Fibroblast of lung (primary cell): Measurements from ENCODE around the gene EML4. TPM values are rescaled to one million over a fixed set of nuclear protein-coding genes. Genes with fewer than 3 reads are reported as not detected.

Source experiments
- DNase-seq, 2 donors: peaks; one replicate each; pipeline versions ENCODE4 v3.0.0 to v3.0.0-alpha.2; 2010; ENCODE audit warnings: low read depth in 2 of 2
- H2AFZ ChIP-seq: 2 replicates; pipeline ENCODE4 v1.5.1; 2012; ENCODE audit warnings: low read length, control low read depth, inconsistent platforms
- H3K27ac ChIP-seq: 2 replicates; pipeline ENCODE4 v1.5.1; 2011; ENCODE audit warnings: low read length, control low read depth; ENCODE audit not compliant: insufficient read depth
- H3K27me3 ChIP-seq: 2 replicates; pipeline ENCODE4 v1.5.1; 2011; ENCODE audit warnings: mild to moderate bottlenecking, low read length; ENCODE audit not compliant: control insufficient read depth, insufficient read depth
- H3K36me3 ChIP-seq: 2 replicates; pipeline ENCODE4 v1.5.1; 2011; ENCODE audit warnings: low read length; ENCODE audit not compliant: control insufficient read depth, insufficient read depth
- H3K4me1 ChIP-seq: 2 replicates; pipeline ENCODE4 v1.5.1; 2011; ENCODE audit warnings: low read length; ENCODE audit not compliant: control insufficient read depth, insufficient read depth; ENCODE audit errors: extremely low read depth
- H3K4me2 ChIP-seq: 2 replicates; pipeline ENCODE4 v1.5.1; 2011; ENCODE audit warnings: low read length, control low read depth; ENCODE audit not compliant: insufficient read depth; ENCODE audit errors: extremely low read depth
- H3K4me3 ChIP-seq, 4 experiments: fragments of 200-600 bp in 1 of 4; sonication (generic) in 1 of 4; replicated peaks in 1 of 4; 2 replicates each; pipeline ENCODE4 v1.5.1; 2011 to 2016; ENCODE audit warnings: low read length in 4 of 4, low read depth in 3 of 4, mild to moderate bottlenecking in 3 of 4, control low read depth in 2 of 4, inconsistent platforms in 1 of 4, mixed read lengths in 1 of 4; ENCODE audit not compliant: insufficient read depth in 1 of 4; ENCODE audit errors: control extremely low read depth in 1 of 4
- H3K79me2 ChIP-seq: 2 replicates; pipeline ENCODE4 v1.5.1; 2012; ENCODE audit warnings: mild to moderate bottlenecking, low read length, inconsistent platforms; ENCODE audit not compliant: control insufficient read depth, insufficient read depth
- H3K9ac ChIP-seq: 2 replicates; pipeline ENCODE4 v1.5.1; 2011; ENCODE audit warnings: mild to moderate bottlenecking, low read length, control low read depth; ENCODE audit not compliant: insufficient read depth
- H3K9me3 ChIP-seq: 2 replicates; pipeline ENCODE4 v1.5.1; 2012; ENCODE audit warnings: low read depth, low read length; ENCODE audit not compliant: control insufficient read depth, insufficient read depth
- H4K20me1 ChIP-seq: 2 replicates; pipeline ENCODE4 v1.5.1; 2011; ENCODE audit warnings: low read length; ENCODE audit not compliant: control insufficient read depth, insufficient read depth; ENCODE audit errors: extremely low read depth
- EZH2 ChIP-seq: IDR thresholded peaks from 2 replicates; pipeline ENCODE4 v1.5.1; 2012; ENCODE audit warnings: low read length, control low read depth, mild to moderate bottlenecking; ENCODE audit errors: missing control alignments
- polyA plus RNA-seq, 2 donors: library from polyadenylated mRNA; depleted of rRNA in 1 of 2; stranded (reverse) in 1 of 2; unstranded in 1 of 2; fragments of >200 nt; gene quantifications; 2 replicates each; pipeline ENCODE4 v1.2.1, GENCODE V29; 2011 to 2012; ENCODE audit warnings: missing spikeins in 1 of 2
- total RNA-seq: library from RNA; depleted of rRNA; stranded (reverse); fragments of >200 nt; gene quantifications from 2 replicates; pipeline ENCODE4 v1.2.1, GENCODE V29; 2014
- TF ChIP-seq, protein P1 (sequence below), 2 donors: IDR thresholded peaks in 1 of 2; conservative IDR thresholded peaks in 1 of 2; 1 replicate in 1 of 2; 2 replicates in 1 of 2; pipeline ENCODE4 v1.5.1; 2011 to 2012; ENCODE audit warnings: low read length in 2 of 2, control low read depth in 1 of 2, inconsistent platforms in 1 of 2, low read depth in 1 of 2, mild to moderate bottlenecking in 1 of 2

EML4 gene
- total and polyA plus RNA-seq, 2 donors (not counting 1 experiment from before 2014, with no cell fraction given) = 49.5 to 62.7 TPM

DNA sequence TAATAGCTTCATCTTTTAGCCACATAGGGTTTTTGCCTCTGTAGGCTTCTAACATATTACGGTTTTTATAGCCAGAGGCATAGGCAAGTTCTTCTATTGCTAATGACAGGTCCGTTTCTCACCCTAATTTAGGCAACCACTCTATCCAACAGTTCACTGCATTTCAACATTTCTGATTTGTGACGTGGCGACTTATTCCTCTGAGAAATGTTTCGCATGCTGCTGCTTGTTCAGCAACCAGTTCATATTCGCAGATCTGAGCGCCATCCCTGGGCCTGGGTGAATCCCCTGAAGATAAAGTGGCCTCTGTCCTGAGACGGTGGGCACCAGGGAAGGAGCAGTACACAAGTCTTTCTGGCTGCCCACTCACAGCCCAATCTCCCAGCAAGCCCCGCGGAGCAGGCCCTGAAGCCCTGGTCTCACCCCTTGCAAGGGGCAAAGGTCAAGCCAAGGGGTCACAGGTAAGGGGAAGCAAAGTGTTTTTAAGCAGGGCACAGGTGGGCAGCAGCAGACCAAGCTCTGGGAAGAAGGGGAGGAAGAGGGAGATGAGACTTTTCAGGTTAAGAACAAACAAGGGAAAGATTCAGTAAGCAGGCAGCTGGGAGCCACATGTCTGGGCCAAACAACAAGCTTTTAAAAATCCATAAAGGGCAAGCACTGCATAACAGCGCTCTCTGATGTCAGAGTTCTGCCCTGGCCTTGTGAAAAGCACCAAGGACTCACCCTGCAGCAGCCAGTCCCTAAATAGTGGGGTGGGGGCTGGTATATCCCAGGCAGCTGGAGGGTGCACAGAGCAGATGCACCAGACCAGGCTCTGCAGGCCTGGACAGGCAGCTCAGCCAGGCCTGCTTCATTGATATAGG is 202.7 kb downstream of the EML4 start:
- H3K27me3 ChIP-seq = peaks cover 8% of the 10 kb centered on the region
- DNase-seq = peak in 1 of 2 donors; percentile 23
- no peak overlapping the region for H3K9ac ChIP-seq
- no peak overlapping the region for H3K4me2 ChIP-seq
- H3K36me3 ChIP-seq = no peaks in the 10 kb centered on the region
- H3K4me1 ChIP-seq = no peaks in the 10 kb centered on the region
- H4K20me1 ChIP-seq = no peaks in the 10 kb centered on the region
- no peak overlapping the region for H3K4me3 ChIP-seq
- no peaks in the 10 kb centered on the region for H3K79me2 ChIP-seq
- H3K9me3 ChIP-seq = no peaks in the 10 kb centered on the region
- H2AFZ ChIP-seq = no peak overlapping the region
- TF ChIP-seq, protein P1, sequence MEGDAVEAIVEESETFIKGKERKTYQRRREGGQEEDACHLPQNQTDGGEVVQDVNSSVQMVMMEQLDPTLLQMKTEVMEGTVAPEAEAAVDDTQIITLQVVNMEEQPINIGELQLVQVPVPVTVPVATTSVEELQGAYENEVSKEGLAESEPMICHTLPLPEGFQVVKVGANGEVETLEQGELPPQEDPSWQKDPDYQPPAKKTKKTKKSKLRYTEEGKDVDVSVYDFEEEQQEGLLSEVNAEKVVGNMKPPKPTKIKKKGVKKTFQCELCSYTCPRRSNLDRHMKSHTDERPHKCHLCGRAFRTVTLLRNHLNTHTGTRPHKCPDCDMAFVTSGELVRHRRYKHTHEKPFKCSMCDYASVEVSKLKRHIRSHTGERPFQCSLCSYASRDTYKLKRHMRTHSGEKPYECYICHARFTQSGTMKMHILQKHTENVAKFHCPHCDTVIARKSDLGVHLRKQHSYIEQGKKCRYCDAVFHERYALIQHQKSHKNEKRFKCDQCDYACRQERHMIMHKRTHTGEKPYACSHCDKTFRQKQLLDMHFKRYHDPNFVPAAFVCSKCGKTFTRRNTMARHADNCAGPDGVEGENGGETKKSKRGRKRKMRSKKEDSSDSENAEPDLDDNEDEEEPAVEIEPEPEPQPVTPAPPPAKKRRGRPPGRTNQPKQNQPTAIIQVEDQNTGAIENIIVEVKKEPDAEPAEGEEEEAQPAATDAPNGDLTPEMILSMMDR (conservative IDR thresholded peaks at IDR 0.05 in 1 of 2, IDR thresholded peaks at IDR 0.05 in 1 of 2; ENCODE audit: low read depth in 1 of 2, low read length in 2 of 2) = no peak
- TF ChIP-seq EZH2 = no peak
- no peak overlapping the region for H3K27ac ChIP-seq

DNA sequence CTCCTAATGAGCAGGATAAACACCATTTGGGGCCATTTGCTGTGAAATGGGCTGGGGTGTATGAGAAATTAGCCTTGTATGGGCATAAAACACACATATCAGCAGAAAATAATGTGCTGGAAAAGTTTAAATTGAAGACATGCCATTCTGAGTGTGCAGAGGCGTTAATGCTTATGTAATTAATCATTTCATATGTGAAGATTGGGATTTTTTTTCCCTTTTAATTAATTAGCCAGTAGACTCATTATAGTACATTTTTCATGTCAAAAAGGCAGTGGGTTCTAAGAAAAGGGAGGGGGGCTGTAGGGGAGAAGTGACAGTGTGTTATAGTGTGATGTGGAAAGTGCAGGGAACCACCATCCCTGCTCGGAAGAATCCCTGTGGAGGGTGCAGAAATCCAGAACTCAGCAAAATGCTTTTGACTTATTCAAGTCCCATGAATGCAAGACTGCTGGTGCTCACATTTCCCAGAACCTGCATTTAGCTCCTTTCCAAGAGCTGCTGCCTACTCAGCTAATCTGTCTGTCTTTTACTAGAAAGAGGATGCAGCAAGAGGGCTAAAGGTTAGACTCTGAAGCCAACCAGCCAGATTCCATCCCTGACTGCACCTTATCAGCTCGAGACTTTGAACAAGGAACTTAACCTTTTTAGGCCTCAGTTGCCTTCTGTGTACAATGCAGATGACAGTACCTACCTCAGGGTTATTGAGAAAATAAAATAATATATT is 203.5 kb downstream of the EML4 start:
- Histone ChIP-seq H3K27ac (no peak overlapping the region), H3K4me1 (no peaks in the 10 kb centered on the region), H3K4me2 (no peak overlapping the region), H4K20me1 (no peaks in the 10 kb centered on the region), H3K9me3 (no peaks in the 10 kb centered on the region), H3K36me3 (no peaks in the 10 kb centered on the region), H3K9ac (no peak overlapping the region), H3K27me3 (peaks cover 2% of the 10 kb centered on the region), H2AFZ (no peak overlapping the region), H3K4me3 (no peak overlapping the region), H3K79me2 (no peaks in the 10 kb centered on the region)
- TF ChIP-seq EZH2 = no peak
- TF ChIP-seq, protein P1 (conservative IDR thresholded peaks at IDR 0.05 in 1 of 2, IDR thresholded peaks at IDR 0.05 in 1 of 2; ENCODE audit: low read depth in 1 of 2, low read length in 2 of 2) = no peak
- no peak for DNase-seq

DNA sequence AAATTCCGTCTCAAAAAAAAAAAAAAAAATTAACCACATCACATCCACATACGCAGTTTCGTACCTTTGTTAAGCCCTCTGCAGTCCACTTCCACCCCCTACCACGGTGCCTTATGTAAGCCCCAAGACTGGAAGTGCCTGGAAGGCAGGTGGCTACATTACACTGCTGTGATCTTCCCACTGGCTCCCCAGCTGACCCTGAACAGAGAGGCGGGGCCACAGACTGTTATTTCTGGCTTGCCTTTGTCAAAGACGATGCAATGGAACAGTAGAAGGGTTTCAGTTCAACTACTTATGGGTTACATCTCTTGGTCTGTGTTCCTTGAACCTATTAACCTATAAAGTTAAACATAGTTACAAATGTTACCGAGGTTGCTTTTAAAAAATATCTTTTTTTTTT is 207.6 kb downstream of the EML4 start:
- Histone ChIP-seq H3K79me2 (no peaks in the 10 kb centered on the region), H3K4me2 (no peak overlapping the region), H4K20me1 (no peaks in the 10 kb centered on the region), H3K36me3 (no peaks in the 10 kb centered on the region), H2AFZ (no peak overlapping the region), H3K27me3 (peaks cover under 1% of the 10 kb centered on the region), H3K4me1 (no peaks in the 10 kb centered on the region), H3K27ac (no peak overlapping the region), H3K4me3 (no peak overlapping the region), H3K9ac (no peak overlapping the region), H3K9me3 (no peaks in the 10 kb centered on the region)
- TF ChIP-seq EZH2 = no peak
- TF ChIP-seq, protein P1 (conservative IDR thresholded peaks at IDR 0.05 in 1 of 2, IDR thresholded peaks at IDR 0.05 in 1 of 2; ENCODE audit: low read depth in 1 of 2, low read length in 2 of 2) = no peak
- no peak for DNase-seq
